Eye (tissue), 1 donor: ENCODE data around the gene ERC2.

ENCODE experiments used
- DNase-seq: peaks from one replicate; pipeline ENCODE4 v3.0.0-alpha.2; 2015

ERC2 gene

GRCh38 chr3:55906896-55907295 is 561.4 kb downstream of the ERC2 start:
- no peak for DNase-seq

- no peak for DNase-seq
These were observed 563.6 kb downstream of the ERC2 start for GRCh38 chr3:55904716-55905115.

GRCh38 chr3:55903680-55904079 is 564.6 kb downstream of the ERC2 start:
- DNase-seq = no peak

GRCh38 chr3:55902221-55902900 is 565.9 kb downstream of the ERC2 start:
- DNase-seq = peak; percentile 63

GRCh38 chr3:55899887-55900286 is 568.4 kb downstream of the ERC2 start:
- no peak for DNase-seq

- DNase-seq = peak; percentile 63
These were observed 570.6 kb downstream of the ERC2 start for GRCh38 chr3:55897573-55898224.

GRCh38 chr3:55895897-55896566 is 572.2 kb downstream of the ERC2 start:
- peak; percentile 68 for DNase-seq

GRCh38 chr3:55894605-55895004 is 573.7 kb downstream of the ERC2 start:
- no peak for DNase-seq

- DNase-seq = no peak
These were observed 575.1 kb downstream of the ERC2 start for GRCh38 chr3:55893045-55893664.

GRCh38 chr3:55891106-55891505 is 577.2 kb downstream of the ERC2 start:
- DNase-seq = no peak

GRCh38 chr3:55888282-55888885 is 579.9 kb downstream of the ERC2 start:
- no peak for DNase-seq

GRCh38 chr3:55885721-55886120 is 582.5 kb downstream of the ERC2 start:
- no peak for DNase-seq

- no peak for DNase-seq
These were observed 583.6 kb downstream of the ERC2 start for GRCh38 chr3:55884491-55885285.

- DNase-seq = no peak
These were observed 584.2 kb downstream of the ERC2 start for GRCh38 chr3:55884066-55884465.

- no peak for DNase-seq
These were observed 586.3 kb downstream of the ERC2 start for GRCh38 chr3:55882006-55882405.

- no peak for DNase-seq
These were observed 587.9 kb downstream of the ERC2 start for GRCh38 chr3:55880357-55880756.

GRCh38 chr3:55879901-55880331 is 588.4 kb downstream of the ERC2 start:
- peak; percentile 14 for DNase-seq

GRCh38 chr3:55877703-55878102 is 590.6 kb downstream of the ERC2 start:
- DNase-seq = no peak

GRCh38 chr3:55876560-55876959 is 591.7 kb downstream of the ERC2 start:
- no peak for DNase-seq

- DNase-seq = no peak
These were observed 593.2 kb downstream of the ERC2 start for GRCh38 chr3:55875113-55875512.

- no peak for DNase-seq
These were observed 594.6 kb downstream of the ERC2 start for GRCh38 chr3:55873523-55874254.

GRCh38 chr3:55870594-55870993 is 597.7 kb downstream of the ERC2 start:
- no peak for DNase-seq
